Transverse colon (tissue), 4 donors: ENCODE measurements around the gene GLO1. TPM values are rescaled to one million over a fixed set of nuclear protein-coding genes. Genes with fewer than 3 reads are reported as not detected.

Source experiments
- DNase-seq: peaks from one replicate; pipeline ENCODE4 v3.0.0-alpha.2; 2019
- H3K27ac ChIP-seq, 4 donors: fragments of 200-600 bp; sonication (generic); 2 replicates each; pipeline ENCODE4 v1.5.1; 2016 to 2018; ENCODE audit warnings: inconsistent platforms in 4 of 4
- H3K27me3 ChIP-seq: fragments of 200-600 bp; sonication (generic); 2 replicates; pipeline ENCODE4 v1.5.1; 2017; ENCODE audit warnings: inconsistent platforms
- H3K36me3 ChIP-seq, 4 donors: fragments of 200-600 bp; sonication (generic); 2 replicates each; pipeline ENCODE4 v1.5.1; 2017 to 2019; ENCODE audit warnings: inconsistent platforms in 4 of 4
- H3K4me1 ChIP-seq, 4 donors: fragments of 200-600 bp; sonication (generic); 2 replicates each; pipeline ENCODE4 v1.5.1; 2017 to 2020; ENCODE audit warnings: inconsistent platforms in 4 of 4
- H3K4me3 ChIP-seq, 4 donors: fragments of 200-600 bp; sonication (generic); 1 replicate in 1 of 4; 2 replicates in 3 of 4; pipeline versions ENCODE4 v1.5.1 to v1.6.1; 2017 to 2019; ENCODE audit warnings: inconsistent platforms in 4 of 4
- H3K9me3 ChIP-seq, 2 donors: fragments of 200-600 bp; sonication (generic); 2 replicates each; pipeline ENCODE4 v1.5.1; 2017 to 2019; ENCODE audit warnings: inconsistent platforms in 2 of 2
- CTCF ChIP-seq, 5 experiments: fragments of 200-600 bp in 3 of 5; fragments of 450-650 bp in 2 of 5; sonication (generic) in 3 of 5; IDR thresholded peaks; 1 replicate in 2 of 5; 2 replicates in 3 of 5; pipeline ENCODE4 v1.5.1; 2016 to 2017; ENCODE audit warnings: antibody characterized with exemption in 5 of 5, inconsistent platforms in 3 of 5, mild to moderate bottlenecking in 2 of 5, moderate library complexity in 1 of 5
- EP300 ChIP-seq: sonication (generic); formaldehyde crosslinking; IDR thresholded peaks from one replicate; pipeline ENCODE4 v1.6.1; 2017; ENCODE audit warnings: antibody characterized with exemption, low read depth
- POLR2A ChIP-seq: fragments of 450-650 bp; IDR thresholded peaks from one replicate; pipeline ENCODE4 v1.6.1; 2016; ENCODE audit warnings: antibody characterized with exemption, mild to moderate bottlenecking, moderate library complexity
- POLR2AphosphoS5 ChIP-seq, 3 donors: sonication (generic); formaldehyde crosslinking; IDR thresholded peaks; one replicate each; pipeline ENCODE4 v1.6.1; 2016; ENCODE audit warnings: antibody characterized with exemption in 3 of 3
- WGBS, 2 donors: methylation state at CpG; one replicate each; pipeline ENCODE4 v1.1.5; 2018; ENCODE audit warnings: low coverage in 1 of 2; 5-methylcytosine and 5-hydroxymethylcytosine counted together
- in situ Hi-C, 4 donors: fragments of 200-750 bp; cut with MboI; loops; one replicate each; pipeline versions ENCODE4 v1.15.0 to v1.15.1; 2017; ENCODE audit warnings: low sequenced_read_pairs in 3 of 4, low pct_ligation_motif_present in 1 of 4, low pct_unique_long_range_greater_than_20kb in 1 of 4
- intact Hi-C: fragments of 100-400 bp; cut with DNase I; formaldehyde crosslinking; loops from one replicate; pipeline ENCODE4 v1.15.1; 2023; ENCODE audit warnings: low total_unique reads
- total RNA-seq, 4 donors: library from RNA; depleted of rRNA; stranded (reverse); fragments of >200 nt; gene quantifications; one replicate each; pipeline ENCODE4 v1.1.0, GENCODE V29; 2016

GLO1 gene
- total RNA-seq, 4 donors from 2014 or later: 15.3 to 56.1 (median 36.6) TPM

DNA sequence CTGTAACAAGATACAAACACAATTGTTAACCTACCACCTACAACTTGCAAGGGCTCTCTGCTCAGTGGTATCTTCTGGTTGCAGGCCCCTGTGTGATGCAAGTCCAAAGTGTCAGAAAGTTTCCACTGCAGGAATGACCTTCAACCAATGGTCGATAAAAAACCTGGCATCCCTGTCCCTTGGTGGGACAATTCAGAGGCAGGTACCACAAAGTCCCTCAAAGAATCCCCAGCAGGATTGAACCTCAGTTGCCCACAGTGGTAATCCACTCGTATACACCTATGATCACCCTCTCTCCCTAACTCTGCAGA is 15.9 kb downstream of the GLO1 start:
- in situ Hi-C loops: no loop called here
- DNase-seq: no peak
- intact Hi-C loops: no loop called here
- WGBS, 2 donors: 93 to 100% methylated on average over 1 to 2 of the region's 2 CpGs
- no peak for TF ChIP-seq POLR2A
- TF ChIP-seq CTCF (IDR thresholded peaks at IDR 0.05): no peak
- no peak for TF ChIP-seq POLR2AphosphoS5 (IDR thresholded peaks at IDR 0.05)
- TF ChIP-seq EP300: no peak
- Histone ChIP-seq H3K27ac (no peak overlapping the region), H3K36me3 (peaks cover 0 to 22% (median 5%) of the 10 kb centered on the region in 4 donors), H3K4me1 (peaks cover 0 to 23% (median 8%) of the 10 kb centered on the region in 4 donors), H3K9me3 (no peaks in the 10 kb centered on the region), H3K27me3 (no peaks in the 10 kb centered on the region), H3K4me3 (no peak overlapping the region)

DNA sequence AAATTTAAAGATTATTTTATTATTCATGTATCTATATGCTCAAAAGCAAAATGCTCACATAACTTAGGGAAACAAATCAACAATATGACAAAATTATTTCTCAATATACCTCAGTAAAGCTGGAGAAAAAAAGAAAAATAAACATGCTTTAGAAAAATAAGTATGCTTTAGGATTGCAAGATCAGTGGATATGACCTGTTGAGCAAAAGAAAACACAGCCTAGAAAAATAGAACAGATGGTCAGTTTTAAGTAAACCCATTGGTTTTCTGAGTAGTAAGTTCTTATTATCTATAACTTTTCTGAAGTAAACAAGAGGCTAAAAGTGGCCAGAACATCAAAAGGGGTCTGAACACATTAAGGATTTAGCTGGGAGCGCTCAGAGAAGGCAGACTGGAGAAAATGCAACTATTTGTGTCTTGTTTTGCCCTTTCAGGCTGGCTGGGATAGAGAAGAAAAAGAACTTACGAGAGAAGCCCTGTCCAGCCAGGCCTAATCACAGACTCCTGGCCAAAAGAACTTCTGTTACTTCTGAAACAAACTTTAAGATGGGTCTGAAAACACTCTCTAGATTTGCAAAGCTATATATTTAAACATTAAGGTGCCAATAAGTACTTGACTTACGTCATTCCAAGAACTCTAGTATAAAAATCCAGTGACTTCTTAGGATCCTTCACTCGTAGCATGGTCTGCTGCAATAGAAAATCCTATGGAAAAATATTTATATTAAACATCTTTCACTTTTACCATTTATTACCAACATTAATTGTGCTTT is 16.5 kb downstream of the GLO1 start:
- H3K4me3 ChIP-seq: no peak overlapping the region
- no peak overlapping the region for H3K27ac ChIP-seq
- intact Hi-C loops: no loop called here
- DNase-seq: no peak
- in situ Hi-C loops: no loop called here
- WGBS, 2 donors: 84 to 87% methylated on average over 4 of the region's 4 CpGs
- H3K36me3 ChIP-seq: peaks cover 0 to 28% (median 8%) of the 10 kb centered on the region in 4 donors
- H3K27me3 ChIP-seq: no peaks in the 10 kb centered on the region
- peaks cover 0 to 23% (median 8%) of the 10 kb centered on the region in 4 donors for H3K4me1 ChIP-seq
- no peaks in the 10 kb centered on the region for H3K9me3 ChIP-seq
- TF ChIP-seq POLR2AphosphoS5 (IDR thresholded peaks at IDR 0.05): no peak
- TF ChIP-seq POLR2A: no peak
- no peak for TF ChIP-seq EP300
- no peak for TF ChIP-seq CTCF (IDR thresholded peaks at IDR 0.05)

DNA sequence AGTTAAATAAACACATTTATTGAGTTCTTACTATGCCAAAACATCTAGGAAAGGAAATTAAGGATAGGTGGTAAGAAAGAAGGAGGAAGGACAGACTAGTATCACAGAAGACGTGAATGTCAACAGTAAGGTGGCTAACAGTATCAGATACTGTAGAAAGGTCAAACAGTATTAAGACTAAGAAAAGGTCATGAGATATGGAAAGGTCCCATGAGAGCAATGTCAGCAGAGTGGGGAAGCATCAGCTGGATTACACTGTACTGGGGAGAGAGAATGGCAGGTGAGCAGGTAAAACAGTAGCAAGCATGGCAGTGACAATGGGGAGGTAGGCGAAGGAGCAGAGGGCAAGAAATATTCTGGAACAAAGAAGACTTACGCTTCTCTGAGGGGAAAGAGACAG is 18.0 kb downstream of the GLO1 start:
- DNase-seq: no peak
- Histone ChIP-seq H3K36me3 (peaks cover 0 to 34% (median 8%) of the 10 kb centered on the region in 4 donors), H3K9me3 (no peaks in the 10 kb centered on the region), H3K4me1 (peaks cover 0 to 23% (median 8%) of the 10 kb centered on the region in 4 donors), H3K4me3 (no peak overlapping the region), H3K27ac (no peak overlapping the region), H3K27me3 (no peaks in the 10 kb centered on the region)
- WGBS, 2 donors: 92 to 98% methylated on average over 3 of the region's 3 CpGs
- in situ Hi-C loops (no loop called here), intact Hi-C loops (no loop called here)
- TF ChIP-seq CTCF (IDR thresholded peaks at IDR 0.05) (no peak), POLR2AphosphoS5 (IDR thresholded peaks at IDR 0.05) (no peak), POLR2A (no peak), EP300 (no peak)

GRCh38 chr6:38684237-38684636 is 18.7 kb downstream of the GLO1 start:
- peaks cover 0 to 34% (median 8%) of the 10 kb centered on the region in 4 donors for H3K36me3 ChIP-seq
- 95 to 100% methylated on average over 1 of the region's 1 CpG for WGBS, 2 donors

More at GRCh38 chr6:38684237-38684636, 18.7 kb downstream of the GLO1 start:
- H3K27ac ChIP-seq: no peak overlapping the region
- in situ Hi-C loops: no loop called here
- intact Hi-C loops: no loop called here
- H3K27me3 ChIP-seq: no peaks in the 10 kb centered on the region
- H3K9me3 ChIP-seq: no peaks in the 10 kb centered on the region
- no peak for TF ChIP-seq POLR2AphosphoS5 (IDR thresholded peaks at IDR 0.05)
- TF ChIP-seq POLR2A: no peak
- TF ChIP-seq CTCF (IDR thresholded peaks at IDR 0.05): no peak
- TF ChIP-seq EP300: no peak
- DNase-seq: no peak
- peaks cover 0 to 23% (median 8%) of the 10 kb centered on the region in 4 donors for H3K4me1 ChIP-seq
- H3K4me3 ChIP-seq: no peak overlapping the region
